Glutamatergic neuron (in vitro differentiated cells): ENCODE measurements around the gene CST3. TPM values are rescaled to one million over a fixed set of nuclear protein-coding genes. Genes with fewer than 3 reads are reported as not detected.

Experiments used
- DNase-seq: peaks from one replicate; pipeline ENCODE4 v3.0.0; 2022
- H3K27ac Mint-ChIP-seq: one replicate; pipeline ENCODE4 v1.8.0; 2020; ENCODE audit warnings: mild to moderate bottlenecking, mixed read lengths, inconsistent platforms; ENCODE audit not compliant: unreplicated experiment
- H3K27me3 Mint-ChIP-seq: one replicate; pipeline ENCODE4 v1.8.0; 2020; ENCODE audit warnings: mild to moderate bottlenecking, moderate library complexity, mixed read lengths, inconsistent platforms; ENCODE audit not compliant: unreplicated experiment
- H3K36me3 Mint-ChIP-seq: one replicate; pipeline ENCODE4 v1.8.0; 2020; ENCODE audit warnings: mild to moderate bottlenecking, mixed read lengths, inconsistent platforms; ENCODE audit not compliant: unreplicated experiment
- H3K4me1 Mint-ChIP-seq: one replicate; pipeline ENCODE4 v1.8.0; 2020; ENCODE audit warnings: mild to moderate bottlenecking, low read depth, mixed read lengths, inconsistent platforms; ENCODE audit not compliant: unreplicated experiment
- H3K4me3 Mint-ChIP-seq: one replicate; pipeline ENCODE4 v1.8.0; 2020; ENCODE audit warnings: mild to moderate bottlenecking, mixed read lengths, inconsistent platforms; ENCODE audit not compliant: unreplicated experiment
- H3K9me3 Mint-ChIP-seq: one replicate; pipeline ENCODE4 v1.8.0; 2020; ENCODE audit warnings: mild to moderate bottlenecking, moderate library complexity, mixed read lengths, inconsistent platforms; ENCODE audit not compliant: unreplicated experiment
- CTCF ChIP-seq: fragments of 200-600 bp; sonication (generic); IDR thresholded peaks from one replicate; pipeline ENCODE4 v1.5.0; 2021; ENCODE audit not compliant: partially characterized antibody, unreplicated experiment
- total RNA-seq: library from RNA; stranded (reverse); fragmentation: NEBNext Ultra II Directional; extraction: Animal tissue kit (Norgen Biotek cat#: 25700); gene quantifications from one replicate; pipeline ENCODE4 v1.2.1, GENCODE V29; 2021; ENCODE audit not compliant: unreplicated experiment

Gene CST3
- total RNA-seq, 1 donor from 2014 or later = 224 TPM

GRCh38 chr20:23588434-23589403 lies 49.0 kb downstream of the CST3 start:
- TF ChIP-seq CTCF = no peak
- Mint-ChIP-seq H3K9me3 (peaks cover 6% of the 10 kb centered on the region), H3K4me1 (no peaks in the 10 kb centered on the region), H3K36me3 (no peaks in the 10 kb centered on the region), H3K27ac (no peak overlapping the region), H3K27me3 (peaks cover 6% of the 10 kb centered on the region), H3K4me3 (no peak overlapping the region)
- DNase-seq = no peak

GRCh38 chr20:23587631-23588030 lies 50.1 kb downstream of the CST3 start:
- no peak for DNase-seq
- TF ChIP-seq CTCF = no peak
- Mint-ChIP-seq H3K9me3 (peaks cover 6% of the 10 kb centered on the region), H3K27ac (no peak overlapping the region), H3K36me3 (no peaks in the 10 kb centered on the region), H3K4me1 (no peaks in the 10 kb centered on the region), H3K4me3 (no peak overlapping the region), H3K27me3 (peaks cover 6% of the 10 kb centered on the region)

- Mint-ChIP-seq H3K27ac (no peak overlapping the region), H3K4me1 (no peaks in the 10 kb centered on the region), H3K36me3 (no peaks in the 10 kb centered on the region), H3K4me3 (no peak overlapping the region), H3K27me3 (peaks cover 6% of the 10 kb centered on the region), H3K9me3 (peaks cover 6% of the 10 kb centered on the region)
- TF ChIP-seq CTCF = no peak
- no peak for DNase-seq
Measured at GRCh38 chr20:23586735-23587525, 50.8 kb downstream of the CST3 start.

GRCh38 chr20:23585808-23586734 lies 51.7 kb downstream of the CST3 start:
- no peaks in the 10 kb centered on the region for H3K4me1 Mint-ChIP-seq
- no peak overlapping the region for H3K27ac Mint-ChIP-seq
- H3K9me3 Mint-ChIP-seq = peaks cover 6% of the 10 kb centered on the region
- H3K36me3 Mint-ChIP-seq = no peaks in the 10 kb centered on the region
- no peak overlapping the region for H3K4me3 Mint-ChIP-seq
- TF ChIP-seq CTCF = no peak
- peaks cover 6% of the 10 kb centered on the region for H3K27me3 Mint-ChIP-seq
- no peak for DNase-seq
